Activated CD4-positive, alpha-beta T cell treated with anti-CD3 and anti-CD28 coated beads, Interleukin-2, Interleukin-6, amounts not matched to agents 100 ng/mL and 50 ng/mL, durations not matched to agents 16 hours and 8 hours (primary cell): ENCODE results near the gene CTTN.
"Not testable (repeated sequence)": the region's sequence is repeated elsewhere in the genome, so short reads cannot be mapped to it uniquely, and the experiment has no call there.

Source experiments
- DNase-seq: peaks from one replicate; pipeline ENCODE4 v3.0.0-alpha.2; 2020

The CTTN gene

GRCh38 chr11:70429724-70430521 lies 31.6 kb downstream of the CTTN start:
- no peak for DNase-seq

GRCh38 chr11:70430671-70431574 lies 32.6 kb downstream of the CTTN start:
- DNase-seq, result no peak

GRCh38 chr11:70431611-70432010 lies 33.3 kb downstream of the CTTN start:
- DNase-seq, result no peak

GRCh38 chr11:70432065-70432464 lies 33.7 kb downstream of the CTTN start:
- no peak for DNase-seq

GRCh38 chr11:70432580-70432979 lies 34.3 kb downstream of the CTTN start:
- DNase-seq, result no peak

- no peak for DNase-seq
Observed at GRCh38 chr11:70433038-70433437, 34.7 kb downstream of the CTTN start.

GRCh38 chr11:70433526-70433925 lies 35.2 kb downstream of the CTTN start:
- DNase-seq, result no peak

- DNase-seq, result no peak
Observed at GRCh38 chr11:70433966-70434812, 35.9 kb downstream of the CTTN start.

- DNase-seq, result no peak
Observed at GRCh38 chr11:70434813-70435278, 36.5 kb downstream of the CTTN start.

GRCh38 chr11:70435361-70435760 lies 37.0 kb downstream of the CTTN start:
- DNase-seq, result no peak

GRCh38 chr11:70435765-70436500 lies 37.6 kb downstream of the CTTN start:
- DNase-seq, result no peak

GRCh38 chr11:70436501-70436860 lies 38.2 kb downstream of the CTTN start:
- no peak for DNase-seq

- no peak for DNase-seq
Observed at GRCh38 chr11:70437111-70437784, 38.9 kb downstream of the CTTN start.

GRCh38 chr11:70440206-70440605 lies 41.9 kb downstream of the CTTN start:
- no peak for DNase-seq

GRCh38 chr11:70443773-70444030 lies 45.4 kb downstream of the CTTN start:
- no peak for DNase-seq

- no peak for DNase-seq
Observed at GRCh38 chr11:70445091-70445490, 46.8 kb downstream of the CTTN start.

GRCh38 chr11:70445605-70446004 lies 47.3 kb downstream of the CTTN start:
- no peak for DNase-seq

- peak; percentile 12 for DNase-seq
Observed at GRCh38 chr11:70448983-70449567, 50.7 kb downstream of the CTTN start.

- no peak for DNase-seq
Observed at GRCh38 chr11:70454197-70454767, 56.0 kb downstream of the CTTN start.

GRCh38 chr11:70454811-70455210 lies 56.5 kb downstream of the CTTN start:
- not testable (repeated sequence) for DNase-seq

- DNase-seq, result no peak
Observed at GRCh38 chr11:70455354-70455753, 57.0 kb downstream of the CTTN start.
